ENCODE data around the gene MS4A3. TPM values are rescaled to one million over a fixed set of nuclear protein-coding genes. Genes with fewer than 3 reads are reported as not detected.
"Not testable (repeated sequence)": the region's sequence is repeated elsewhere in the genome, so short reads cannot be mapped to it uniquely, and the experiment has no call there.

The MS4A3 gene
- not detected in 2 replicates for polyA plus RNA-seq (2014; cell fraction: cytosol; rRNA removed)
- polyA plus RNA-seq (2014; cell fraction: nucleus; rRNA removed): not detected in 2 replicates

DNA sequence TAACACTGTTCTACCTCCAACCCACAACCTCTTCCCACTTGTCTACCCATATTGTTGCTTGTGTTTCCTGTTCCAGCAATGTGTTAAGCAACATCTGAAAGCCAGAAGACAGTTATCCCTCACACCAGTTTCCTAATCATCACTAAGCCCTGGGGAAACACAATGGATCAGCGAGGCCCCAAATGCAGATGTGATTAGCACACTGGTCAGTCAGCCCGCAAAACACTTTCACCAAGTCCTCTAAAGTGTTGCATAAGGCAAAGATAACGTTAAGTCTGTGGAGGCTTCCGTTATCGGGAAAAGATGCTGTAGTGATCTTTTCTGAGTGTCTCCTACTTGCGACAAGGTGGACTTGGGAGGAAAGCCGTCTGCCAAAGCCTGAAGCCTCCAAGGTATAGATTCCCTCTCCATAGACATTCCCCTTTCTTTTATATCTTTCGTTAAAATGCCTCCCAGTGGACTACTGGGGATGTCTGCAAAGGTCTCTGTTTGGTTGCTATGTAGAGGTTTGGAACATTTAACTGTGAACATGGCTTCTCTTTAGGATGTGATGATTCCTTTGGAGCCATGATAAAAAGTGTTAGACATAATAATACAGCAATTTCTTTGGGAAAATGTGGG is at the start of gene MS4A3:
MS4A3 (plus strand) TSS at position 317 of the 621 bp plus-strand sequence. CDS start 4,496 bp downstream, outside the sequence.
- no peak for DNase-seq (ENCODE audit: low spot score)

- no peak for DNase-seq (ENCODE audit: low spot score)
These were observed 39.6 kb upstream of the MS4A3 start, which contains the start of gene OOSP4B for GRCh38 chr11:60016881-60017280. Gene OOSP4B (plus strand): TSS chr11:60017181.

DNA sequence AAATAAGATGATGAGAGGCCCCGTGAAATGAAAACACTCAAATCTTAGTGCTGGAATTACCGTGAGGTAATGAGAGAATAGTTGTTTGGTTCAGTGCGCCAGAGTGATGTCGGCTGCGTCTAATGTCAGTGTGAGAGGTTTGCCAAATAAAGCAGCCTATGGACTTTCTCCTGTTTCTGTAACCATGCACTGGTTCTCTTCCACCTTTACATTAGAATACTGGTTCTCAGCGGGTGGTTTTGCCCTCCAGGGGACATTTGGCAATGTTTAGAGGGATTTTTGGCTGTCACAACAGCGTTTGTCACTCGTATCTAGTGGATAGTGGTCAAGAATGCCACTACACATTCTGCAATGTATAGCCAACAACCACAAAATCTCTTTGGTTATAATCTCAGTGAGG is 38.4 kb upstream of the MS4A3 start:
- DNase-seq (ENCODE audit: low spot score): no peak

DNA sequence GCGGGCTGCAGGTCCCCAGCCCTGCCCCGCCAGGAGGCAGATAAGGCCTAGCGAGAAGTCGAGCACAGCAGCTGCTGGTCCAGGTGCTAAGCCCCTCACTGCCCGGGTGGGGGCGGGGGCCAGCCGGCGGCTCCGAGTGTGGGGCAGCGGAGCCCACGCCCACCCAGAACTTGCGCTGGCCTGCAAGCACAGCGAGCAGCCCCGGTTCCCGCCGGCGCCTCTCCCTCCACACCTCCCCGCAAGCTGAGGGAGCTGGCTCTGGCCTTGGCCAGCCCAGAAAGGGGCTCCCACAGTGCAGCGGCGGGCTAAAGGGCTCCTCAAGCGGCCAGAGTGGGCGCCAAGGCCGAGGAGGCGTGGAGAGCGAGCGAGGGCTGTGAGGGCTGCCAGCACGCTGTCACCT is 36.1 kb upstream of the MS4A3 start:
- DNase-seq (ENCODE audit: low spot score): not testable (repeated sequence)

DNA sequence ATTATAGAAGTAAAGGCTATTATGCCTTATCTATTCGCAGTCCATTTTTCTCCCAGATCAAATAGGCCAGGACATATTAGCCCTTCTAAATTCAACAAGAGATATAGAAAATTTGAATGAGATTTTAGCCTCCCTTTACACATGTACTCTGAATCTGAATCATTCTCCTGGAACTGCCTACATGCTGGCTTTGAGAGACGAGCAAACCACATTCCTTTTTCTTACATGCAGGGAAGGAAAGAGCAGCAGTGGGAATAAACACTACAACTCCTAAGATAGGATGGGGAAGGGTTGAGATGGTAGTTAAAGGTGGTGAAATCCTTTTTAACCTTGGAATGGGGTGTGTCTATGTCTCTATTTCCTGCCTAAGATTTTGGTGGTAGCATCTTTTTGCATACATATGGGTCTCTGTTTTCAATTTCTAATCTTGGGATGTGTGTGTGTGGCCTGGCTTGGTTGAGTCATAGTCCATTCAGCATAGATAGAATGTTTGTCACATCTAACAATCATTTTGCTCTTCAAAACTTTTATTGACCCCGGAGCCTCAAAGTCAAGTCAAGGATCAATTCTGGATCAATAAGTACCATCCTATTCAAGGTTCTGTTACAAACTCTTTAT is 27.3 kb upstream of the MS4A3 start:
- DNase-seq (ENCODE audit: low spot score): no peak

DNA sequence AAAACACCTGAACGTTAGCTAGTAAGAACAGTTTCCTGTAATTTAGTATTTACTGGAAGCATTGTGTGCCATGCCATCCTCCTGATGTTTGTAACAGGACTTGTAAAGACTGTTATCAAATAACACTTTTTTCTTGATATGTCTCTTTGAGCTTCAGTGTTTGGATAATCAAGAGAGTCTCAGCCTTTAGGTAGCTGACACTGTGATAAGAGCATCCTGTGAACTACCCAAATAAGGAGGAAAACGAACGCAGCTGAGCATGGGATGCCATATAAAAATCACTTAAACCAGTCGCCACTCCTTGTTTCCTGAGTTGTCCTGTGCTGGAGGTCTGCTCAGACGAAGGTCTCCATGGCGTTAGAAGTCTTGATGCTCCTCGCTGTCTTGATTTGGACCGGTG is 16.4 kb upstream of the MS4A3 start, which contains the start of gene OOSP2:
OOSP2 (plus strand) TSS at position 301 of the 400 bp plus-strand sequence; CDS start at position 352, 51 bp downstream.
- no peak for DNase-seq (ENCODE audit: low spot score)

DNA sequence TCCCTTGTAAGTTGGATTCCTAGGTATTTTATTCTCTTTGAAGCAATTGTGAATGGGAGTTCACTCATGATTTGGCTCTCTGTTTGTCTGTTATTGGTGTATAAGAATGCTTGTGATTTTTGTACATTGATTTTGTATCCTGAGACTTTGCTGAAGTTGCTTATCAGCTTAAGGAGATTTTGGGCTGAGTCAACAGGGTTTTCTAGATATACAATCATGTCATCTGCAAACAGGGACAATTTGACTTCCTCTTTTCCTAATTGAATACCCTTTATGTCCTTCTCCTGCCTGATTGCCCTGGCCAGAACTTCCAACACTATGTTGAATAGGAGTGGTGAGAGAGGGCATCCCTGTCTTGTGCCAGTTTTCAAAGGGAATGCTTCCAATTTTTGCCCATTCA is 6.0 kb upstream of the MS4A3 start:
- DNase-seq (ENCODE audit: low spot score): not testable (repeated sequence)

DNA sequence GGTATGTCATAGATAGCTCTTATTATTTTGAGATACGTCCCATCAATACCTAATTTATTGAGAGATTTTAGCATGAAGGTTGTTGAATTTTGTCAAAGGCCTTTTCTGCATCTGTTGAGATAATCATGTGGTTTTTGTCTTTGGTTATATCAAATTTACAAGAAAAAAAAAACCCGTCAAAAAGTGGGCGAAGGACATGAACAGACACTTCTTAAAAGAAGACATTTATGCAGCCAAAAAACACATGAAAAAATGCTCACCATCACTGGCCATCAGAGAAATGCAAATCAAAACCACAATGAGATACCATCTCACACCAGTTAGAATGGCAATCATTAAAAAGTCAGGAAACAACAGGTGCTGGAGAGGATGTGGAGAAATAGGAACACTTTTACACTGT is 5.6 kb upstream of the MS4A3 start:
- DNase-seq (ENCODE audit: low spot score): not testable (repeated sequence)

- no peak for DNase-seq (ENCODE audit: low spot score)
These were observed 2.6 kb downstream of the MS4A3 start for GRCh38 chr11:60059052-60059451.

DNA sequence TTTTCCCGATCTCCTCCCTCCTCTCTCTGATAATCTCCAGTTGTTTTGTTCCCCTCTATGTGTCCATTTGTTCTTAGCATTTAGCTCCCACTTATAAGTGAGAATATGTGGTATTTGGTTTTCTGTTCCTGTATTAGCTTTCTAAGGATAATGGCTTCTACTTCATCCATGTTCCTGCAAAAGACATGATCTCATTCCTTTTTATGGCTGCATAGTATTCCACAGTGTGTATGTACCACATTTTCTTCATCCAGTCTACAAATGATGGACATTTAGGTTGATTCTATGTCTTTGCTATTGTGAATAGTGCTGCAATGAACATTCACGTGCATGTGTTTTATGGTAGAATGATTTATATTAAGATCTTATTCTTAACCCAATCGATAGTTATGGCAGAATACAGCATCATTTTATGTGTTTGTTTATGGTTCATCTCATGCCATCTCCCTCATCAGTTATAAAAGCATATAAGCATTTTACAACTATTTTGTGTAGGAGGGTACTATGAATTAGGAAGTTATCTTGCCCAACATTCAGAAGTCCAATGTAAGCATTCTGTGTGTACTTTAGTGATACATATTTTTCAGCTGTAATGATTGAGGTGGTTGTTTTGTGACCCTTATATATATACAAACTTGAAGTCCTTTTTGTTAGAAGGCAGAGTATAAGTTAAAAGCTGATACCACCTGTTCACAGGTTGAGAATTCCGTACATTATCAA is 3.2 kb downstream of the MS4A3 start:
- no peak for DNase-seq (ENCODE audit: low spot score)

DNA sequence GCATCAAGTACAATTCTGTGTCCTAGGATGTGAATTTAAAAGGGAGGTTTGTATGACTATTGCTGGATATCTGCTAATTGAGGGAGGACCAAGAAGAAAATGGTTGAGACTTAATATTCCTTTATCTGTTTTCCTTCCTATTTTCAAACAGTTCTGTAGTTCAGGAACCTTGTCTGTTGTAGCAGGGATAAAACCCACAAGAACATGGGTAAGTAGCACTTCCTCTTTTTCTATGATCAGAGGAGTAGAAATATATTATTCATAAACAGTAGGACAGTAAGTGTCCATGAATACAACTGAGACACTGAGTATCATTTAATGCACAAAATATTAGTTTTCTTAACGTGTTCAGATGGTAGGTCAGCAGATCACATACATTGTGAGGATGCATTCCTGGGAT is 7.6 kb downstream of the MS4A3 start:
- DNase-seq (ENCODE audit: low spot score): no peak

DNA sequence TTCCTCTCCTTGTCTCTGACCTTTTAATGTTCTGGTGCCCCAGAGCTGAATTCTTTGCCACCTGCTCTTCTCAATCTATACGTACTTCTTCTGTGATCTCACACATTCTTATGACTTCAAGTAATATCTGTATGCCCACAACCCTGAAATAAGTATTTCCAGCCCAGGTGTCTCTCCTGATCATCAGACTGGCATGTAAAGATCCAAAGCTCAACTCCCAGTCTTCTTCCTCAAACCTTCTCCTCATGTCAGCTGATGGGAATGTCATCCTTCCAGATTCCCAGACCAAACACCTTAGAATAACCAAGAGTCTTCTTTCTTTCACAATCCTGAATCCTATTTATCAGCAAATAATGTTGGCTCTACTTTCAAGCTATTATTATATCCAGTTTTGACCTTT is 9.3 kb downstream of the MS4A3 start:
- no peak for DNase-seq (ENCODE audit: low spot score)

DNA sequence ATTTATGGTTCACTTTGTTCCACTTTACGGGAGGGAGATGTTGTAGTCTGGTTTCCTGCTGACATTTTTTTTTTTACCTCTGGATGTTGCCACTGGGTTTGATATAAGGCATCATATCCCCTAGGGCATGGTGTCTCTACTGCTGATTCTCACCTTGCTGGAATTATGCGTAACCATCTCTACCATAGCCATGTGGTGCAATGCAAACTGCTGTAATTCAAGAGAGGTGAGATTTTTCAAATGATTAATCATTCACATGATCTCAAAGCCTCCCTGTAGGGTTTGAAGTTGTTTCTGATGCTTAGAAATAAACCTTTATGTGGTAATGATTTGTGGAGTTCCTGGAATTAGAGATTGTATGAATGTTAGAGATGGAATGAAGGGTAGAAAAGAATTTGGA is 13.0 kb downstream of the MS4A3 start:
- DNase-seq (ENCODE audit: low spot score): no peak

DNA sequence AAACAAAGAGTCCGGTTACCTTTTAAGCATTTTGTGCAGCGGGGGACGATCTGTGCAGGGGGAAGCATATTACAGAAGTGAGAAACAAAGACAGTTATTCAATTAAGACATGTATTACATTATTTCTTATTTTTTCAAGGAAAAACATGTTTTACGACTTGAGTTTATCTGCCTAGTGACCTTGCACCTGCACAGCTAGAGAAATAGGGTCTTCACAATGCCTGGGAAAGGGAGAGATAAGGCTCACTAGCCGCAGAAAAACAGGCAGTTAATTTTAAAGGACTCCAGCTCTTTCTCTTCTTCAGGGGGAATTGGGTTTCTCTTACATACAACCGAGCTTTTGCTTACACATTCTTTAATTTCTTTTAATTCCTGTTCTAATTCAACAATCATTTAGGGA is 15.2 kb downstream of the MS4A3 start:
- DNase-seq (ENCODE audit: low spot score): not testable (repeated sequence)

GRCh38 chr11:60077216-60077817 is 20.9 kb downstream of the MS4A3 start:
- no peak for DNase-seq (ENCODE audit: low spot score)

DNA sequence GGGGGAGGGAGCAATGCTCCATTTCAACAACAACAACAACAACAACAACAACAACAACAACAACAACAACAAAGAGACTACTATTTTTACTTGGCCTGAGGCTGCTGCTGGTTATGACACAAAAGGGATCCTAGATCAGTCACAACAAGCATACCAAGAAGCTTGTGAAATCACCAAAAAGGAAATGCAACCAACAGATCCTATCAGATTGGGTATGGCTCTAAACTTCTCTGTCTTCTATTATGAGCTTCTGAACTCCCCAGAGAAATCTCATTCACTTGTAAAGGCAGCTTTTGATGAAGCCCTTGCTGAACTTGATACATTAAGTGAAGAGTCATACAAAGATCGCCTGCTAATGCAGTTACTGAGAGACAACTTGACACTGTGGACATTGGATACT is 21.5 kb downstream of the MS4A3 start:
- no peak for DNase-seq (ENCODE audit: low spot score)

DNA sequence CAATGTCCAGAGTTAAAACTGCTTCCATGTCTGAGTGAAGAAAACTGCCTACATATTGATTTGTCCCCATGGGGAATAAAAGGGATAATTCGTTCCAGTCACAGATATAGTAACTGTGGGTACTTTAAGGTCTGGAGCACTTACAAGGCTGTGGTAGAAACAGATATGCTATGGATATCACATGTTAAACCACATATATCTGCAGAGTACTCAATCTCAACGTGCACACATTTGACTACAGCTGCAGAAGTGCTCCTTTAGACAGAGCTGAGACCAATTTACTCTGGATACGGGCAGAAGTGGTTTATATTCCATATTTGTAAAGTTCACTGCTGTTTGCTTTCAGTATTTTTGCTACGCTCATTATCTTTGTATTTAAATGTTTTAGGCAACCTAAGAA is 22.3 kb downstream of the MS4A3 start:
- DNase-seq (ENCODE audit: low spot score): no peak

DNA sequence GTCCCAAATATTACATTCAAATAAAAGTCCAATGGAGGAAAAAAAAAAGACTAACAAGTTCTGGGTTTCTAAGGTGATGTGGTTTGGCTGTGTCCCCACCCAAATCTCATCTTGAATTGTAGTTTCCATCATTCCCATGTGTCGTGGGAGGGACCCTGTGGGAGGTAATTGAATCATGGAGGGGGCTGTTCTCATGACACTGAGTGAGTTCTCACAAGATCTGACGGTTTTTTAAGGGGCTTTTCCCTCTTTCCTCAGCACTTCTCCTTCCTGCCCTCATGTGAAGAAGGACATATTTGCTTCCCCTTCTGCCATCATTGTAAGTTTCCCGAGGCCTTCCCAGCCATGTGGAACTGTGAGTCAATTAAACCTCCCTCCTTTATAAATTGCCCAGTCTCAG is 24.1 kb downstream of the MS4A3 start:
- DNase-seq (ENCODE audit: low spot score): no peak

GRCh38 chr11:60084631-60085273 is 28.3 kb downstream of the MS4A3 start:
- DNase-seq (ENCODE audit: low spot score): no peak

DNA sequence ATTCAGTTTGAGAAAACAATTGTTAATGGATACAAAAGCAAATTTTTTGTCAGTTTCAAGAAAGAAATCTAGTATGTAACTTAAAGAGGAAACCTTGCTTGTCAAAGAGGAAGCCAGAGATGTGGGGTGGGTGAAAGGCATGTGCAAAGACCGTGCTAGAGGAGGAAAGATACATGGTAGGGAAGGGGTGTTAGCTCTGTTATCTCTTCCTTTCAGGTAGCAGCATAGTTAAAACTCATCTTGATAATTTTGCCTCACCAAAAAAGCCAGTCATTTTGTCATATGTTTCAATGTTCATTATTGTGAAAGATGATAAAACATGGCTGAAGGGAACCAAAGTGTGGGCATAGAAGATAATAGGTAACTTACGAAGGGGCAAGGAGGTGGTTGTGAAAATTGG is 29.4 kb downstream of the MS4A3 start:
- no peak for DNase-seq (ENCODE audit: low spot score)

GRCh38 chr11:60087239-60087638 is 30.8 kb downstream of the MS4A3 start:
- DNase-seq (ENCODE audit: low spot score): no peak

DNA sequence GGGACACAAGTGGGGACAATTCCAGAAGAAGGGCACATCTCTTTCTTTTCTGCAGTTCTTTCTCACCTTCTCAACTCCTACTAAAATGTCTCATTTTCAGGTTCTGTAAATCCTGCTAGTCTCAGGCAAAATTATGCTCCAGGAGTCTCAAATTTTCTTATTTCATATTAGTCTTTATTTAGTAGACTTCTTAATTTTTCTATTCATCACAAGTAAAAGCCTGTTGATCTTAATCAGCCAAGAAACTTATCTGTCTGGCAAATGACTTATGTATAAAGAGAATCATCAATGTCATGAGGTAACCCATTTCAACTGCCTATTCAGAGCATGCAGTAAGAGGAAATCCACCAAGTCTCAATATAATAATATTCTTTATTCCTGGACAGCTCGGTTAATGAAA is 31.9 kb downstream of the MS4A3 start, which contains the start of gene MS4A2:
MS4A2 (plus strand) TSS at position 301 of the 400 bp plus-strand sequence. CDS start 102 bp downstream, outside the sequence.
- no peak for DNase-seq (ENCODE audit: low spot score)
